Upper lobe of left lung (tissue), 6 donors: ENCODE results near the gene TFF1. TPM values are rescaled to one million over a fixed set of nuclear protein-coding genes. Genes with fewer than 3 reads are reported as not detected.

Experiments used
- ATAC-seq, 2 donors: fragments of 200-7000 bp; cut with Tn5 transposase; one replicate each; pipeline ENCODE4 v1.9.1; 2022; ENCODE audit warnings: mild to moderate bottlenecking in 2 of 2, moderate library complexity in 2 of 2; ENCODE audit not compliant: low FRiP score in 2 of 2
- DNase-seq, 2 donors: peaks; one replicate each; pipeline ENCODE4 v3.0.0-alpha.2; 2019 to 2020
- H3K27ac ChIP-seq, 4 donors: fragments of 200-600 bp; sonication (generic); one replicate each; pipeline ENCODE4 v1.5.1; 2016 to 2019
- H3K27me3 ChIP-seq, 4 donors: fragments of 200-600 bp; sonication (generic); one replicate each; pipeline ENCODE4 v1.5.1; 2017 to 2019
- H3K36me3 ChIP-seq, 4 donors: fragments of 200-600 bp; sonication (generic); one replicate each; pipeline ENCODE4 v1.5.1; 2016 to 2019
- H3K4me1 ChIP-seq, 4 donors: fragments of 200-600 bp; sonication (generic); one replicate each; pipeline ENCODE4 v1.5.1; 2018 to 2019
- H3K4me3 ChIP-seq, 4 donors: fragments of 200-600 bp; sonication (generic); one replicate each; pipeline ENCODE4 v1.5.1; 2017 to 2019; ENCODE audit warnings: mild to moderate bottlenecking in 2 of 4, moderate library complexity in 1 of 4
- H3K9me3 ChIP-seq, 4 donors: fragments of 200-600 bp; sonication (generic); one replicate each; pipeline ENCODE4 v1.5.1; 2018 to 2019
- EP300 ChIP-seq, 4 donors: sonication (generic); formaldehyde crosslinking; IDR thresholded peaks; one replicate each; pipeline ENCODE4 v1.5.1; 2017; ENCODE audit warnings: antibody characterized with exemption in 4 of 4, control low read depth in 2 of 4
- POLR2A ChIP-seq, 4 donors: fragments of 450-650 bp; IDR thresholded peaks; one replicate each; pipeline ENCODE4 v1.5.1; 2016 to 2017; ENCODE audit warnings: antibody characterized with exemption in 4 of 4, mild to moderate bottlenecking in 2 of 4
- POLR2AphosphoS5 ChIP-seq, 2 donors: sonication (generic); formaldehyde crosslinking; IDR thresholded peaks; one replicate each; pipeline ENCODE4 v1.5.1; 2017; ENCODE audit warnings: antibody characterized with exemption in 2 of 2
- WGBS, 2 donors: methylation state at CpG; one replicate each; pipeline ENCODE4 v1.1.5; 2017 to 2018; 5-methylcytosine and 5-hydroxymethylcytosine counted together
- total RNA-seq, 6 donors: library from RNA; depleted of rRNA in 4 of 6; stranded (reverse); fragments of >200 nt in 4 of 6; gene quantifications; one replicate each; pipeline versions ENCODE4 v1.1.0 to v1.2.1, GENCODE V29; 2016 to 2021
- TF ChIP-seq, protein P1 (sequence below), 6 experiments: fragments of 450-650 bp in 4 of 6; fragments of 200-600 bp in 2 of 6; sonication (generic) in 2 of 6; IDR thresholded peaks; one replicate each; pipeline ENCODE4 v1.5.1; 2016 to 2019; ENCODE audit warnings: antibody characterized with exemption in 6 of 6
- donor health status: DM: no; HTN: no; CAD: no; lungs with moderate emphysema.
- donor health status: DM: no; HTN: yes; CAD: no; lungs with severe emphysema.

The TFF1 gene
- total RNA-seq, 6 donors from 2014 or later = 0.72 to 0.84 TPM; not detected in 4

- H3K36me3 ChIP-seq = no peaks in the 10 kb centered on the region
- H3K9me3 ChIP-seq = no peaks in the 10 kb centered on the region
- WGBS, 2 donors = 67% methylated on average over 3 of the region's 3 CpGs
- no peaks in the 10 kb centered on the region for H3K27me3 ChIP-seq
- TF ChIP-seq, protein P1, sequence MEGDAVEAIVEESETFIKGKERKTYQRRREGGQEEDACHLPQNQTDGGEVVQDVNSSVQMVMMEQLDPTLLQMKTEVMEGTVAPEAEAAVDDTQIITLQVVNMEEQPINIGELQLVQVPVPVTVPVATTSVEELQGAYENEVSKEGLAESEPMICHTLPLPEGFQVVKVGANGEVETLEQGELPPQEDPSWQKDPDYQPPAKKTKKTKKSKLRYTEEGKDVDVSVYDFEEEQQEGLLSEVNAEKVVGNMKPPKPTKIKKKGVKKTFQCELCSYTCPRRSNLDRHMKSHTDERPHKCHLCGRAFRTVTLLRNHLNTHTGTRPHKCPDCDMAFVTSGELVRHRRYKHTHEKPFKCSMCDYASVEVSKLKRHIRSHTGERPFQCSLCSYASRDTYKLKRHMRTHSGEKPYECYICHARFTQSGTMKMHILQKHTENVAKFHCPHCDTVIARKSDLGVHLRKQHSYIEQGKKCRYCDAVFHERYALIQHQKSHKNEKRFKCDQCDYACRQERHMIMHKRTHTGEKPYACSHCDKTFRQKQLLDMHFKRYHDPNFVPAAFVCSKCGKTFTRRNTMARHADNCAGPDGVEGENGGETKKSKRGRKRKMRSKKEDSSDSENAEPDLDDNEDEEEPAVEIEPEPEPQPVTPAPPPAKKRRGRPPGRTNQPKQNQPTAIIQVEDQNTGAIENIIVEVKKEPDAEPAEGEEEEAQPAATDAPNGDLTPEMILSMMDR (IDR thresholded peaks at IDR 0.05) = no peak
- TF ChIP-seq POLR2AphosphoS5 (IDR thresholded peaks at IDR 0.05) (no peak), POLR2A (IDR thresholded peaks at IDR 0.05) (no peak), EP300 (IDR thresholded peaks at IDR 0.05) (no peak)
- no peak for DNase-seq
- ATAC-seq = no peak
- peaks cover 0 to 11% (median 8%) of the 10 kb centered on the region in 4 donors for H3K4me1 ChIP-seq
- no peak overlapping the region for H3K27ac ChIP-seq
- H3K4me3 ChIP-seq = no peak overlapping the region
Observed at GRCh38 chr21:42387164-42387563, 20.8 kb upstream of the TFF1 start.

DNA sequence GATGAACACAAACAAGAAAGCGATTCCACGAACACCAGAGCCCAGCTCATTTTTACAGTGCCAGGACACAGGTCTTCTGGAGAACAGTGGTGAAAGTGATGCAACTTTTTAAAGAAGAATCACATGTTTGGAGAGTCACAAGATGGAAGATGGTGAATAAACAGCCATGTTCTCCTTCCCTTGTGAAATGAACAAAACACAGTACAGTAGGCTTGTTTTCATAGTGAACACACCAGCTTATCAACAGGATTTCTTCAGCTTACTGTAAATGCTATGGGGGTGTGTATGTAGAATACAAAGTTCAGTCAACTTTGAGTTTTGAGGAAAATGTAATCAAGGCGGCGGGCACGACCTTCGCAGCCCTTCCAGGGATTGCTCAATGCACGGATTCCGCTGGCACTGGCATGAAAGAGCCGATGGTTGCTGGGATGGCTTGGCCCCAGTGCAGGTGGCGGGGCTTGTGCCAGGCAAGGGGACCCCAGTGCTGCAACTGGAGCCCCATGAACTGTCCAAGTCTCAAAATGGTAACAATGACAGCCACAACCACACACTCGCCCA lies 19.8 kb upstream of the TFF1 start:
- DNase-seq = no peak
- 85 to 93% methylated on average over 11 of the region's 11 CpGs for WGBS, 2 donors
- no peak overlapping the region for H3K27ac ChIP-seq
- H3K4me3 ChIP-seq = no peak overlapping the region
- peaks cover 0 to 10% (median 0%) of the 10 kb centered on the region in 4 donors for H3K9me3 ChIP-seq
- TF ChIP-seq, protein P1 (IDR thresholded peaks at IDR 0.05) = no peak
- no peak for TF ChIP-seq EP300 (IDR thresholded peaks at IDR 0.05)
- TF ChIP-seq POLR2AphosphoS5 (IDR thresholded peaks at IDR 0.05) = no peak
- no peak for TF ChIP-seq POLR2A (IDR thresholded peaks at IDR 0.05)
- H3K36me3 ChIP-seq = no peaks in the 10 kb centered on the region
- no peak for ATAC-seq
- no peaks in the 10 kb centered on the region for H3K27me3 ChIP-seq
- H3K4me1 ChIP-seq = peaks cover 0 to 11% (median 8%) of the 10 kb centered on the region in 4 donors

DNA sequence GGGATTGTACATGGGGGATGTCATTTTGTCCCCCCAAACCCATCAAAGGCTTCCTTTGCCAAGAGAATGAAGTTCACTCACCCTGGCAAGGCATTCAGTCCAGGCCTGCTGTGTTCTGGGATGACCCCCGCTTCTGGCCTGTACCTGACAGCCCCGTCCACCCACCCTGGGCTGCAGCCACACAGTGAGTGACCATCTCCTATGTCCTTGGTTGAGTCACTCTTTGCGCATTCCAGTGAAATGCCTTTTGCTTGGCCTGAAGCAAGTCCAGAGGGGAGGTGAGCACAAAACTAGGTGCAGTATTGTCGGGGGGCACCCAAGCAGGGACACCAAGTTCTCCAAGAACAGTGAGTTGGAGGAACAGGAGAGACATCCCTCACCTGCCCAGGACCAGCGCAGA lies 19.3 kb upstream of the TFF1 start:
- H3K27me3 ChIP-seq = no peaks in the 10 kb centered on the region
- TF ChIP-seq, protein P1 (IDR thresholded peaks at IDR 0.05) = no peak
- TF ChIP-seq EP300 (IDR thresholded peaks at IDR 0.05) (no peak), POLR2AphosphoS5 (IDR thresholded peaks at IDR 0.05) (no peak), POLR2A (IDR thresholded peaks at IDR 0.05) (no peak)
- peaks cover 0 to 10% (median 0%) of the 10 kb centered on the region in 4 donors for H3K9me3 ChIP-seq
- ATAC-seq (no peak), DNase-seq (no peak)
- no peaks in the 10 kb centered on the region for H3K36me3 ChIP-seq
- H3K4me1 ChIP-seq = peaks cover 0 to 11% (median 8%) of the 10 kb centered on the region in 4 donors
- H3K27ac ChIP-seq = no peak overlapping the region
- 97 to 100% methylated on average over 5 of the region's 5 CpGs for WGBS, 2 donors
- H3K4me3 ChIP-seq = no peak overlapping the region

- no peak for ATAC-seq
- TF ChIP-seq EP300 (IDR thresholded peaks at IDR 0.05) (no peak), POLR2AphosphoS5 (IDR thresholded peaks at IDR 0.05) (no peak), POLR2A (IDR thresholded peaks at IDR 0.05) (no peak)
- TF ChIP-seq, protein P1 (IDR thresholded peaks at IDR 0.05) = no peak
Observed at GRCh38 chr21:42384989-42385388, 18.7 kb upstream of the TFF1 start.

More at GRCh38 chr21:42384989-42385388, 18.7 kb upstream of the TFF1 start:
- peaks cover 0 to 10% (median 0%) of the 10 kb centered on the region in 4 donors for H3K9me3 ChIP-seq
- peaks cover 0 to 11% (median 8%) of the 10 kb centered on the region in 4 donors for H3K4me1 ChIP-seq
- no peak overlapping the region for H3K27ac ChIP-seq
- H3K27me3 ChIP-seq = no peaks in the 10 kb centered on the region
- 78 to 87% methylated on average over 2 of the region's 2 CpGs for WGBS, 2 donors
- peak in 1 of 2 donors; percentile 33 for DNase-seq
- no peak overlapping the region for H3K4me3 ChIP-seq
- H3K36me3 ChIP-seq = no peaks in the 10 kb centered on the region
